GM23338 (cell line): ENCODE data around the gene OR2V2. TPM values are rescaled to one million over a fixed set of nuclear protein-coding genes. Genes with fewer than 3 reads are reported as not detected.

Experiments
- ATAC-seq: fragments of 200-7000 bp; cut with Tn5 transposase; 3 replicates; pipeline ENCODE4 v1.9.1; 2020
- DNase-seq: peaks from one replicate; pipeline ENCODE4 v3.0.0-alpha.2; 2015; ENCODE audit warnings: low spot score
- H2AFZ ChIP-seq: fragments of 200-600 bp; sonication (generic); 2 replicates; pipeline ENCODE4 v1.8.0; 2016; ENCODE audit warnings: antibody characterized with exemption, mild to moderate bottlenecking, moderate library complexity
- H3F3A ChIP-seq: fragments of 200-600 bp; sonication (generic); replicated peaks from 2 replicates; pipeline ENCODE4 v1.8.0; 2017; ENCODE audit warnings: antibody characterized with exemption, mixed run types, low read depth
- H3K27ac ChIP-seq: fragments of 200-600 bp; sonication (generic); 2 replicates; pipeline ENCODE4 v1.6.1; 2016; ENCODE audit warnings: low read depth
- H3K27me3 ChIP-seq: fragments of 200-600 bp; sonication (generic); 2 replicates; pipeline ENCODE4 v1.8.0; 2016; ENCODE audit warnings: mild to moderate bottlenecking, mixed run types, moderate library complexity; ENCODE audit not compliant: insufficient read depth
- H3K36me3 ChIP-seq: fragments of 200-600 bp; sonication (generic); 2 replicates; pipeline ENCODE4 v1.8.0; 2016; ENCODE audit warnings: mild to moderate bottlenecking; ENCODE audit not compliant: insufficient read depth
- H3K4me1 ChIP-seq: fragments of 200-600 bp; sonication (generic); 2 replicates; pipeline ENCODE4 v1.8.0; 2016; ENCODE audit warnings: mild to moderate bottlenecking, moderate library complexity; ENCODE audit not compliant: insufficient read depth
- H3K4me2 ChIP-seq: fragments of 200-600 bp; sonication (generic); 2 replicates; pipeline ENCODE4 v1.7.1; 2017; ENCODE audit warnings: mixed run types
- H3K4me3 ChIP-seq: fragments of 200-600 bp; sonication (generic); 2 replicates; pipeline ENCODE4 v1.6.1; 2016; ENCODE audit warnings: mixed run types
- H3K79me2 ChIP-seq: fragments of 200-600 bp; sonication (generic); replicated peaks from 2 replicates; pipeline ENCODE4 v1.8.0; 2017; ENCODE audit warnings: mild to moderate bottlenecking; ENCODE audit not compliant: insufficient read depth
- H3K9me2 ChIP-seq: fragments of 200-600 bp; sonication (generic); 2 replicates; pipeline ENCODE4 v1.8.0; 2017; ENCODE audit not compliant: insufficient read depth
- H4K20me1 ChIP-seq: fragments of 200-600 bp; sonication (generic); replicated peaks from 2 replicates; pipeline ENCODE4 v1.8.0; 2017; ENCODE audit warnings: mild to moderate bottlenecking; ENCODE audit not compliant: insufficient read depth
- H3K27ac Mint-ChIP-seq: 2 replicates; pipeline ENCODE4 v1.8.0; 2020; ENCODE audit warnings: inconsistent platforms, mild to moderate bottlenecking, moderate library complexity, mixed read lengths
- H3K27me3 Mint-ChIP-seq: 3 replicates; pipeline ENCODE4 v1.8.0; 2022; ENCODE audit warnings: low read depth, mild to moderate bottlenecking, moderate library complexity, mixed read lengths, inconsistent platforms; ENCODE audit not compliant: insufficient read depth, poor library complexity
- H3K36me3 Mint-ChIP-seq: 3 replicates; pipeline ENCODE4 v1.8.0; 2021; ENCODE audit warnings: low read depth, mild to moderate bottlenecking, inconsistent platforms, moderate library complexity, mixed read lengths
- H3K4me1 Mint-ChIP-seq: 3 replicates; pipeline ENCODE4 v1.8.0; 2020; ENCODE audit warnings: mild to moderate bottlenecking, inconsistent platforms, mixed read lengths
- H3K4me3 Mint-ChIP-seq: 3 replicates; pipeline ENCODE4 v1.8.0; 2021; ENCODE audit warnings: moderate library complexity, mild to moderate bottlenecking, inconsistent platforms, mixed read lengths
- H3K9me3 Mint-ChIP-seq: 3 replicates; pipeline ENCODE4 v1.8.0; 2020; ENCODE audit warnings: moderate library complexity, mild to moderate bottlenecking, inconsistent platforms, mixed read lengths
- CREB1 ChIP-seq: fragments of 250-450 bp; sonication (Bioruptor Pico); IDR thresholded peaks from 2 replicates; pipeline ENCODE4 v1.5.0; 2020; ENCODE audit warnings: low read depth, mild to moderate bottlenecking, moderate library complexity
- EZH2 ChIP-seq: fragments of 200-600 bp; sonication (generic); IDR thresholded peaks from one replicate; pipeline ENCODE4 v1.8.0; 2017; ENCODE audit warnings: antibody characterized with exemption, mild to moderate bottlenecking, low read depth; ENCODE audit not compliant: unreplicated experiment
- EZH2phosphoT487 ChIP-seq: fragments of 200-600 bp; sonication (generic); IDR thresholded peaks from one replicate; pipeline ENCODE4 v1.8.1; 2018; ENCODE audit warnings: antibody characterized with exemption; ENCODE audit not compliant: unreplicated experiment
- JUNB ChIP-seq: IDR thresholded peaks from one replicate; pipeline ENCODE4 v1.6.1; 2016; ENCODE audit warnings: antibody characterized with exemption; ENCODE audit not compliant: unreplicated experiment
- POLR2AphosphoS5 ChIP-seq: IDR thresholded peaks from 2 replicates; pipeline ENCODE4 v1.6.1; 2016; ENCODE audit warnings: antibody characterized with exemption, low read depth
- STAT1 ChIP-seq: IDR thresholded peaks from one replicate; pipeline ENCODE4 v1.6.1; 2016; ENCODE audit warnings: antibody characterized with exemption; ENCODE audit not compliant: unreplicated experiment
- ZNF114 ChIP-seq: fragments of 250-450 bp; sonication (Bioruptor Pico); IDR thresholded peaks from 2 replicates; pipeline ENCODE4 v1.5.0; 2020; ENCODE audit warnings: mild to moderate bottlenecking, moderate library complexity
- ZNF331 ChIP-seq: fragments of 250-450 bp; sonication (Bioruptor Pico); IDR thresholded peaks from 2 replicates; pipeline ENCODE4 v1.5.0; 2020; ENCODE audit warnings: low read depth, mild to moderate bottlenecking, moderate library complexity
- polyA plus RNA-seq: library from polyadenylated mRNA; unstranded; fragments of >200 nt; fragmentation: Nextera tagmentation; extraction: Ambion mirVana; gene quantifications from 2 replicates; pipeline ENCODE4 v1.2.1, GENCODE V29; 2016
- total RNA-seq: library from RNA; depleted of rRNA; stranded (reverse); fragments of >200 nt; shearing (Covaris generic); gene quantifications from 2 replicates; pipeline ENCODE4 v1.2.3, GENCODE V29; 2014
- TF ChIP-seq, protein P1 (sequence below), 2 experiments: fragments of 200-600 bp in 1 of 2; sonication (generic) in 1 of 2; conservative IDR thresholded peaks; 2 replicates each; pipeline versions ENCODE4 v1.5.1 to v1.6.1; 2016 to 2017; ENCODE audit warnings: antibody characterized with exemption in 2 of 2, low read depth in 2 of 2, mild to moderate bottlenecking in 2 of 2, moderate library complexity in 1 of 2

OR2V2 gene
- total and polyA plus RNA-seq, 2 experiments from 2014 or later: not detected

DNA sequence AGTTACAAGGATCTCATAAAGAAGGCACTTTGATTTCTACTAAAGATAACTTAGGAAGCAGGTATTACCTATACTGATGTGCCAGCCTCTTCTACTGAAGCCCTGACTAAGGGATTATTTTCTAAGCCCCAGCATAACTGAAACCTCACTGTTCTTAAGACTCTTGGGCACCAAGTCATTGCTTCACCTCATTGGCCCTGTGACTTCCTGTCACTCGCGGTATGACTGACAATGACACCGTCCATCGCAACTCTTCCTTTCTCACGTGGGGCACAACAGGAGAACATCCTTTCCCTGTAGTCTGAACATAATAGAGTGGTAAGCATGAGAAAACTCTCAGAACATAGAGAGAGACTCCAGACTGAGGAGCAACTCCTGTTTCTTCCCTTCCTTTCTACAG is 6.4 kb downstream of the OR2V2 start:
- no peak overlapping the region for H3K4me3 Mint-ChIP-seq
- Histone ChIP-seq H2AFZ (no peak overlapping the region), H3K4me2 (no peak overlapping the region), H3K27me3 (no peaks in the 10 kb centered on the region), H3F3A (no peaks in the 10 kb centered on the region), H3K79me2 (no peaks in the 10 kb centered on the region), H3K27ac (no peak overlapping the region), H4K20me1 (no peaks in the 10 kb centered on the region), H3K4me3 (no peak overlapping the region), H3K4me1 (peaks cover 12% of the 10 kb centered on the region; the same call in 1 of the 2 replicates), H3K9me2 (peaks cover 5% of the 10 kb centered on the region), H3K36me3 (no peaks in the 10 kb centered on the region)
- DNase-seq (no peak), ATAC-seq (no peak)
- H3K27ac Mint-ChIP-seq: no peak overlapping the region
- TF ChIP-seq JUNB: no peak
- H3K9me3 Mint-ChIP-seq: peaks cover 3% of the 10 kb centered on the region; the same call in 2 of the 3 replicates
- no peaks in the 10 kb centered on the region for H3K36me3 Mint-ChIP-seq
- H3K4me1 Mint-ChIP-seq: peaks cover 12% of the 10 kb centered on the region
- peaks cover 23% of the 10 kb centered on the region for H3K27me3 Mint-ChIP-seq

DNA sequence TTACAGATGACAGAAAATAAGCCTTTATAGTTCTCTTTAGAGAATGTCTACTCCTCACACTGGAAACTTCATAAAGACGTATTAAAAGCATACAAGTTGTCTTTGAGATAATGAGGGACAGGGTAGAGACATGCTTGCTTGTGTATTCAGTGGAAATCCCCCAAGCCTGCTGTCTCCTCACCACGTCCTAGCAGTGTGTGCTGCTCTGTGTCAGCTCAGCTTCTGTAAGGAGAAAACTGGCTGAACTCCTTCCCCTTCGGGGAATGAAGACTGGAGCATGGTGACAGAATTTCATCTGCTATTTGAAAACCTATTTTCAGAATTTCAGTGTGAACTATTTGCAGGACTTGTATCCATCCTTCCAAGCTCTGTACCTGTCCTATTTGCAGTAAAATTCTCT is 9.4 kb downstream of the OR2V2 start:
- H3K9me2 ChIP-seq: peaks cover 5% of the 10 kb centered on the region
- H3K4me2 ChIP-seq: no peak overlapping the region
- H3K4me3 ChIP-seq: no peak overlapping the region
- H3K4me1 Mint-ChIP-seq: peaks cover 11% of the 10 kb centered on the region
- peaks cover 10% of the 10 kb centered on the region for H3K4me1 ChIP-seq
- H3K36me3 ChIP-seq: no peaks in the 10 kb centered on the region
- ATAC-seq (no peak), DNase-seq (no peak)
- no peak overlapping the region for H3K4me3 Mint-ChIP-seq
- TF ChIP-seq EZH2 (no peak), EZH2phosphoT487 (no peak), STAT1 (no peak), CREB1 (CRISPR knock-in tag) (no peak), POLR2AphosphoS5 (no peak), ZNF114 (CRISPR knock-in tag) (no peak), JUNB (no peak), ZNF331 (CRISPR knock-in tag) (no peak)
- TF ChIP-seq, protein P1, sequence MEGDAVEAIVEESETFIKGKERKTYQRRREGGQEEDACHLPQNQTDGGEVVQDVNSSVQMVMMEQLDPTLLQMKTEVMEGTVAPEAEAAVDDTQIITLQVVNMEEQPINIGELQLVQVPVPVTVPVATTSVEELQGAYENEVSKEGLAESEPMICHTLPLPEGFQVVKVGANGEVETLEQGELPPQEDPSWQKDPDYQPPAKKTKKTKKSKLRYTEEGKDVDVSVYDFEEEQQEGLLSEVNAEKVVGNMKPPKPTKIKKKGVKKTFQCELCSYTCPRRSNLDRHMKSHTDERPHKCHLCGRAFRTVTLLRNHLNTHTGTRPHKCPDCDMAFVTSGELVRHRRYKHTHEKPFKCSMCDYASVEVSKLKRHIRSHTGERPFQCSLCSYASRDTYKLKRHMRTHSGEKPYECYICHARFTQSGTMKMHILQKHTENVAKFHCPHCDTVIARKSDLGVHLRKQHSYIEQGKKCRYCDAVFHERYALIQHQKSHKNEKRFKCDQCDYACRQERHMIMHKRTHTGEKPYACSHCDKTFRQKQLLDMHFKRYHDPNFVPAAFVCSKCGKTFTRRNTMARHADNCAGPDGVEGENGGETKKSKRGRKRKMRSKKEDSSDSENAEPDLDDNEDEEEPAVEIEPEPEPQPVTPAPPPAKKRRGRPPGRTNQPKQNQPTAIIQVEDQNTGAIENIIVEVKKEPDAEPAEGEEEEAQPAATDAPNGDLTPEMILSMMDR (conservative IDR thresholded peaks at IDR 0.05; ENCODE audit: low read depth in 2 of 2): no peak
- H3K27me3 Mint-ChIP-seq: peaks cover 18% of the 10 kb centered on the region
- H4K20me1 ChIP-seq: no peaks in the 10 kb centered on the region
- peaks cover 3% of the 10 kb centered on the region; the same call in 2 of the 3 replicates for H3K9me3 Mint-ChIP-seq
- H3K27me3 ChIP-seq: peaks cover 5% of the 10 kb centered on the region
- no peak overlapping the region for H2AFZ ChIP-seq
- no peaks in the 10 kb centered on the region for H3K79me2 ChIP-seq
- H3F3A ChIP-seq: no peaks in the 10 kb centered on the region
- H3K27ac Mint-ChIP-seq: no peak overlapping the region
- no peaks in the 10 kb centered on the region for H3K36me3 Mint-ChIP-seq
- no peak overlapping the region for H3K27ac ChIP-seq

DNA sequence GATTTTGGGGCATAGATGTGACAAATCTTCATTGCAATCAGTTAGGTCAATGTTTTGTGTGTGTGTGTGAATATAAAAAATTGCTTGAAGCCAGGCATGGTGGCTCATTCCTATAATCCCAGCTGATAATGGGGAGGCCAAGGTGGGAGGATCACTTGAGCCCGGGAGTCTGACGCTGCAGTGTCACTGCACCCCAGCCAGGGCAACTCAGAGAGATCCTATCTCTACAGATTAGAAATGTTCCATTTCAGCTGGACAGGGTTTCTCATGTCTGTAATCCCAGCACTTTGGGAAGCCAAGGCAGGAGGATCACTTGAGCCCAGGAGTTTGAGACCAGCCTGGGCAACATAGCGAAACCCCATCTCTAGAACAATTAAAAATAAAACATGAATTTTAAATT is 11.5 kb downstream of the OR2V2 start:
- H3K27me3 Mint-ChIP-seq: peaks cover 34% of the 10 kb centered on the region
- peaks cover 10% of the 10 kb centered on the region for H3K4me1 ChIP-seq
- H3K36me3 ChIP-seq: no peaks in the 10 kb centered on the region
- DNase-seq (no peak), ATAC-seq (no peak)
- H3K79me2 ChIP-seq: no peaks in the 10 kb centered on the region
- H3K27me3 ChIP-seq: peaks cover 14% of the 10 kb centered on the region
- H3K4me2 ChIP-seq: no peak overlapping the region
- no peak overlapping the region for H2AFZ ChIP-seq
- TF ChIP-seq CREB1 (CRISPR knock-in tag) (no peak), POLR2AphosphoS5 (no peak)
- no peaks in the 10 kb centered on the region; the same call in 1 of the 2 replicates for H3F3A ChIP-seq
- H4K20me1 ChIP-seq: no peaks in the 10 kb centered on the region
- H3K9me2 ChIP-seq: peaks cover 5% of the 10 kb centered on the region
- peaks cover 17% of the 10 kb centered on the region for H3K4me1 Mint-ChIP-seq
- no peak overlapping the region for H3K27ac ChIP-seq
- H3K9me3 Mint-ChIP-seq: peaks cover 3% of the 10 kb centered on the region; the same call in 2 of the 3 replicates
- no peak overlapping the region for H3K4me3 ChIP-seq
- H3K27ac Mint-ChIP-seq: no peak overlapping the region
- H3K4me3 Mint-ChIP-seq: no peak overlapping the region
- no peaks in the 10 kb centered on the region for H3K36me3 Mint-ChIP-seq
